Liver (tissue), 9 donors: ENCODE data around the gene DDX31. TPM values are rescaled to one million over a fixed set of nuclear protein-coding genes. Genes with fewer than 3 reads are reported as not detected.

ENCODE experiments used
- DNase-seq: peaks from one replicate; pipeline ENCODE4 v3.0.0-alpha.2; 2017; ENCODE audit warnings: low spot score
- H3K27ac ChIP-seq, 2 donors: one replicate each; pipeline ENCODE4 v1.7.0; 2013; ENCODE audit warnings: inconsistent platforms in 2 of 2, low read length in 2 of 2, control low read depth in 1 of 2, low read depth in 1 of 2, mild to moderate bottlenecking in 1 of 2
- H3K27me3 ChIP-seq, 4 donors: one replicate each; pipeline versions ENCODE4 v1.6.1 to v1.7.0; 2013; ENCODE audit warnings: low read length in 3 of 4, inconsistent platforms in 1 of 4, mild to moderate bottlenecking in 1 of 4, moderate library complexity in 1 of 4; ENCODE audit not compliant: control insufficient read depth in 4 of 4, insufficient read depth in 4 of 4
- H3K36me3 ChIP-seq, 4 donors: one replicate each; pipeline versions ENCODE4 v1.6.1 to v1.7.0; 2013; ENCODE audit warnings: low read length in 3 of 4, mild to moderate bottlenecking in 3 of 4, low read depth in 1 of 4, moderate library complexity in 1 of 4; ENCODE audit not compliant: control insufficient read depth in 4 of 4, insufficient read depth in 3 of 4
- H3K4me1 ChIP-seq, 4 donors: one replicate each; pipeline versions ENCODE4 v1.6.1 to v1.7.0; 2013; ENCODE audit warnings: low read length in 3 of 4, mild to moderate bottlenecking in 3 of 4, moderate library complexity in 1 of 4; ENCODE audit not compliant: control insufficient read depth in 4 of 4, insufficient read depth in 4 of 4
- H3K4me3 ChIP-seq, 3 donors: one replicate each; pipeline versions ENCODE4 v1.6.1 to v1.7.0; 2013; ENCODE audit warnings: low read length in 3 of 3, control low read depth in 1 of 3, low read depth in 1 of 3, mild to moderate bottlenecking in 1 of 3
- H3K9ac ChIP-seq, 2 donors: one replicate each; pipeline ENCODE4 v1.7.0; 2013; ENCODE audit warnings: low read length in 2 of 2, mild to moderate bottlenecking in 2 of 2, moderate library complexity in 2 of 2, control low read depth in 1 of 2, low read depth in 1 of 2
- H3K9me3 ChIP-seq, 4 donors: one replicate each; pipeline versions ENCODE4 v1.6.1 to v1.7.0; 2013; ENCODE audit warnings: low read length in 3 of 4; ENCODE audit not compliant: control insufficient read depth in 4 of 4
- EGR1 ChIP-seq, 2 donors: IDR thresholded peaks; 2 replicates each; pipeline ENCODE4 v1.6.1; 2016 to 2018; ENCODE audit warnings: antibody characterized with exemption in 2 of 2, low read depth in 2 of 2
- FOXA1 ChIP-seq: IDR thresholded peaks from 2 replicates; pipeline ENCODE4 v1.6.1; 2016; ENCODE audit warnings: antibody characterized with exemption
- FOXA2 ChIP-seq: IDR thresholded peaks from 2 replicates; pipeline ENCODE4 v1.6.1; 2016; ENCODE audit warnings: antibody characterized with exemption
- GABPA ChIP-seq, 2 donors: IDR thresholded peaks in 1 of 2; conservative IDR thresholded peaks in 1 of 2; 2 replicates each; pipeline ENCODE4 v1.6.1; 2016; ENCODE audit warnings: antibody characterized with exemption in 2 of 2, mild to moderate bottlenecking in 1 of 2, moderate library complexity in 1 of 2
- HNF4A ChIP-seq, 2 donors: conservative IDR thresholded peaks; 2 replicates each; pipeline ENCODE4 v1.6.1; 2016; ENCODE audit warnings: antibody characterized with exemption in 2 of 2, mild to moderate bottlenecking in 2 of 2
- HNF4G ChIP-seq: IDR thresholded peaks from 2 replicates; pipeline ENCODE4 v1.6.1; 2016; ENCODE audit warnings: antibody characterized with exemption
- JUND ChIP-seq, 2 donors: IDR thresholded peaks; 2 replicates each; pipeline ENCODE4 v1.6.1; 2016; ENCODE audit warnings: antibody characterized with exemption in 2 of 2
- NR2F2 ChIP-seq: IDR thresholded peaks from 2 replicates; pipeline ENCODE4 v1.6.1; 2016; ENCODE audit warnings: antibody characterized with exemption
- RAD21 ChIP-seq, 2 donors: IDR thresholded peaks; 2 replicates each; pipeline ENCODE4 v1.6.1; 2016; ENCODE audit warnings: antibody characterized with exemption in 2 of 2, mild to moderate bottlenecking in 2 of 2
- REST ChIP-seq: IDR thresholded peaks from 2 replicates; pipeline ENCODE4 v1.6.1; 2016; ENCODE audit warnings: antibody characterized with exemption, mild to moderate bottlenecking
- RXRA ChIP-seq, 2 donors: IDR thresholded peaks; 2 replicates each; pipeline ENCODE4 v1.6.1; 2017 to 2018; ENCODE audit warnings: antibody characterized with exemption in 2 of 2, mild to moderate bottlenecking in 1 of 2
- SP1 ChIP-seq: IDR thresholded peaks from 2 replicates; pipeline ENCODE4 v1.6.1; 2018; ENCODE audit warnings: antibody characterized with exemption, mild to moderate bottlenecking
- TAF1 ChIP-seq: conservative IDR thresholded peaks from 2 replicates; pipeline ENCODE4 v1.6.1; 2016; ENCODE audit warnings: antibody characterized with exemption, mild to moderate bottlenecking
- YY1 ChIP-seq: IDR thresholded peaks from 2 replicates; pipeline ENCODE4 v1.6.1; 2016; ENCODE audit warnings: antibody characterized with exemption, mild to moderate bottlenecking
- WGBS: extraction: QIAGEN DNeasy Blood & Tissue Kit; methylation state at CpG from one replicate; pipeline ENCODE4 v1.1.7; 2013; 5-methylcytosine and 5-hydroxymethylcytosine counted together
- polyA plus RNA-seq, 2 donors: library from polyadenylated mRNA; stranded (reverse) in 1 of 2; unstranded in 1 of 2; fragments of 200-250 nt in 1 of 2; fragments of >200 nt in 1 of 2; fragmentation: Nextera tagmentation in 1 of 2; extraction: Ambion mirVana in 1 of 2; gene quantifications; one replicate each; pipeline versions ENCODE4 v1.2.1 to v1.2.3, GENCODE V29; 2013 to 2015
- total RNA-seq, 2 donors: library from RNA; depleted of rRNA; stranded (reverse); fragments of >200 nt; gene quantifications; one replicate each; pipeline ENCODE4 v1.2.3, GENCODE V29; 2014
- TF ChIP-seq, protein P1 (sequence below): IDR thresholded peaks from 2 replicates; pipeline ENCODE4 v1.6.1; 2016; ENCODE audit warnings: antibody characterized with exemption
- TF ChIP-seq, protein P2 (sequence below): IDR thresholded peaks from 2 replicates; pipeline ENCODE4 v1.6.1; 2016; ENCODE audit warnings: antibody characterized with exemption
- TF ChIP-seq, protein P3 (sequence below): fragments of 150-350 bp; IDR thresholded peaks from 2 replicates; pipeline ENCODE4 v1.5.1; 2017; ENCODE audit warnings: improper control_type of control experiment, low read depth, low read length; ENCODE audit not compliant: missing input control
- TF ChIP-seq, protein P4 (sequence below): IDR thresholded peaks from 2 replicates; pipeline ENCODE4 v1.6.1; 2016; ENCODE audit warnings: antibody characterized with exemption
- donor health status: healthy.
- donor health status: healthy.
- donor health status: healthy.
- donor health status: healthy.
- donor health status: healthy.

Gene DDX31
- total and polyA plus RNA-seq, 4 donors = 2.5 to 9.6 (median 4.5) TPM

- H3K36me3 ChIP-seq = peaks cover 14 to 78% (median 56%) of the 10 kb centered on the region in 4 donors
- no peak overlapping the region for H3K9ac ChIP-seq
- no peaks in the 10 kb centered on the region for H3K27me3 ChIP-seq
- no peak overlapping the region for H3K27ac ChIP-seq
- no peak overlapping the region for H3K4me3 ChIP-seq
- 93% methylated on average over 3 of the region's 3 CpGs for WGBS
- no peak for DNase-seq
- H3K9me3 ChIP-seq = no peaks in the 10 kb centered on the region
- TF ChIP-seq FOXA2 (no peak), FOXA1 (no peak), REST (no peak), GABPA (IDR thresholded peaks at IDR 0.05 in 1 of 2, conservative IDR thresholded peaks at IDR 0.05 in 1 of 2) (no peak), SP1 (no peak), NR2F2 (no peak), YY1 (no peak), HNF4G (no peak), HNF4A (conservative IDR thresholded peaks at IDR 0.05) (no peak), RAD21 (IDR thresholded peaks at IDR 0.05) (no peak), EGR1 (IDR thresholded peaks at IDR 0.05; ENCODE audit: low read depth in 2 of 2) (no peak), RXRA (IDR thresholded peaks at IDR 0.05) (no peak), TAF1 (no peak), JUND (IDR thresholded peaks at IDR 0.05) (no peak)
- TF ChIP-seq, protein P1, sequence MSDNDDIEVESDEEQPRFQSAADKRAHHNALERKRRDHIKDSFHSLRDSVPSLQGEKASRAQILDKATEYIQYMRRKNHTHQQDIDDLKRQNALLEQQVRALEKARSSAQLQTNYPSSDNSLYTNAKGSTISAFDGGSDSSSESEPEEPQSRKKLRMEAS = no peak
- TF ChIP-seq, protein P2, sequence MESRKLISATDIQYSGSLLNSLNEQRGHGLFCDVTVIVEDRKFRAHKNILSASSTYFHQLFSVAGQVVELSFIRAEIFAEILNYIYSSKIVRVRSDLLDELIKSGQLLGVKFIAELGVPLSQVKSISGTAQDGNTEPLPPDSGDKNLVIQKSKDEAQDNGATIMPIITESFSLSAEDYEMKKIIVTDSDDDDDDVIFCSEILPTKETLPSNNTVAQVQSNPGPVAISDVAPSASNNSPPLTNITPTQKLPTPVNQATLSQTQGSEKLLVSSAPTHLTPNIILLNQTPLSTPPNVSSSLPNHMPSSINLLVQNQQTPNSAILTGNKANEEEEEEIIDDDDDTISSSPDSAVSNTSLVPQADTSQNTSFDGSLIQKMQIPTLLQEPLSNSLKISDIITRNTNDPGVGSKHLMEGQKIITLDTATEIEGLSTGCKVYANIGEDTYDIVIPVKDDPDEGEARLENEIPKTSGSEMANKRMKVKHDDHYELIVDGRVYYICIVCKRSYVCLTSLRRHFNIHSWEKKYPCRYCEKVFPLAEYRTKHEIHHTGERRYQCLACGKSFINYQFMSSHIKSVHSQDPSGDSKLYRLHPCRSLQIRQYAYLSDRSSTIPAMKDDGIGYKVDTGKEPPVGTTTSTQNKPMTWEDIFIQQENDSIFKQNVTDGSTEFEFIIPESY = no peak
- TF ChIP-seq, protein P3, sequence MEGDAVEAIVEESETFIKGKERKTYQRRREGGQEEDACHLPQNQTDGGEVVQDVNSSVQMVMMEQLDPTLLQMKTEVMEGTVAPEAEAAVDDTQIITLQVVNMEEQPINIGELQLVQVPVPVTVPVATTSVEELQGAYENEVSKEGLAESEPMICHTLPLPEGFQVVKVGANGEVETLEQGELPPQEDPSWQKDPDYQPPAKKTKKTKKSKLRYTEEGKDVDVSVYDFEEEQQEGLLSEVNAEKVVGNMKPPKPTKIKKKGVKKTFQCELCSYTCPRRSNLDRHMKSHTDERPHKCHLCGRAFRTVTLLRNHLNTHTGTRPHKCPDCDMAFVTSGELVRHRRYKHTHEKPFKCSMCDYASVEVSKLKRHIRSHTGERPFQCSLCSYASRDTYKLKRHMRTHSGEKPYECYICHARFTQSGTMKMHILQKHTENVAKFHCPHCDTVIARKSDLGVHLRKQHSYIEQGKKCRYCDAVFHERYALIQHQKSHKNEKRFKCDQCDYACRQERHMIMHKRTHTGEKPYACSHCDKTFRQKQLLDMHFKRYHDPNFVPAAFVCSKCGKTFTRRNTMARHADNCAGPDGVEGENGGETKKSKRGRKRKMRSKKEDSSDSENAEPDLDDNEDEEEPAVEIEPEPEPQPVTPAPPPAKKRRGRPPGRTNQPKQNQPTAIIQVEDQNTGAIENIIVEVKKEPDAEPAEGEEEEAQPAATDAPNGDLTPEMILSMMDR = no peak
- TF ChIP-seq, protein P4, sequence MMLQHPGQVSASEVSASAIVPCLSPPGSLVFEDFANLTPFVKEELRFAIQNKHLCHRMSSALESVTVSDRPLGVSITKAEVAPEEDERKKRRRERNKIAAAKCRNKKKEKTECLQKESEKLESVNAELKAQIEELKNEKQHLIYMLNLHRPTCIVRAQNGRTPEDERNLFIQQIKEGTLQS = no peak
- no peaks in the 10 kb centered on the region for H3K4me1 ChIP-seq
Measured at GRCh38 chr9:132644251-132644650, 25.5 kb downstream of the DDX31 start.
